ENCODE results near the gene IRAK1. TPM values are rescaled to one million over a fixed set of nuclear protein-coding genes. Genes with fewer than 3 reads are reported as not detected.

Gene IRAK1
- total and polyA plus RNA-seq, 9 of the 15 experiments (the other 6 are each of a cell fraction or from before 2014, with no cell fraction given) = 11.6 to 261 (median 91.6) TPM

- TF ChIP-seq CREB3 (tag; conservative IDR thresholded peaks at IDR 0.05; ENCODE audit: low read depth) = 0 out of 2 replicates have a peak, but pooled peaks have one; percentile 43
- TF ChIP-seq POLR2A (conservative IDR thresholded peaks at IDR 0.05) = peak; percentile 56
- TF ChIP-seq RAD21 (CRISPR knock-in tag; conservative IDR thresholded peaks at IDR 0.05 in 1 of 2, IDR thresholded peaks at IDR 0.05 in 1 of 2) = no peak
- no peak for TF ChIP-seq POU5F1 (IDR thresholded peaks at IDR 0.05; ENCODE audit: borderline replicate concordance, low read depth, low read length, partially characterized antibody)
- TF ChIP-seq CBX1 (IDR thresholded peaks at IDR 0.05; ENCODE audit: low read depth) = no peak
- TF ChIP-seq HDAC1 (IDR thresholded peaks at IDR 0.05) = peak in 1 of 2 experiments; percentile 70; a peak in 2 of 4 replicates
- no peak for TF ChIP-seq DACH1 (IDR thresholded peaks at IDR 0.05; ENCODE audit: partially characterized antibody)
- TF ChIP-seq TOE1 (IDR thresholded peaks at IDR 0.05; ENCODE audit: borderline replicate concordance) = no peak
- TF ChIP-seq TOE1 (CRISPR knock-in tag; IDR thresholded peaks at IDR 0.05; ENCODE audit: borderline replicate concordance, low read depth) = no peak
- no peak for TF ChIP-seq ZFP30 (CRISPR knock-in tag; IDR thresholded peaks at IDR 0.05; ENCODE audit: borderline replicate concordance)
- no peak for TF ChIP-seq ELK3 (CRISPR knock-in tag; IDR thresholded peaks at IDR 0.05)
- TF ChIP-seq ZNF398 (CRISPR knock-in tag; IDR thresholded peaks at IDR 0.05) = no peak
- peak; percentile 35; the same call in 1 of the 2 replicates for TF ChIP-seq NCOR1 (IDR thresholded peaks at IDR 0.05)
- 0 out of 2 replicates have a peak, but pooled peaks have one; percentile 22 for TF ChIP-seq SOX6 (IDR thresholded peaks at IDR 0.05)
- peak; percentile 15 for TF ChIP-seq RBM22 (IDR thresholded peaks at IDR 0.05; ENCODE audit: low read depth, low read length, poor library complexity, severe bottlenecking)
- TF ChIP-seq SIN3A (IDR thresholded peaks at IDR 0.05; ENCODE audit: borderline replicate concordance in 2 of 2, control insufficient read depth in 1 of 2, low read depth in 2 of 2, low read length in 2 of 2) = peak in 1 of 2 experiments; percentile 44; a peak in 1 of 4 replicates
- TF ChIP-seq PPARD (CRISPR knock-in tag; IDR thresholded peaks at IDR 0.05) = no peak
- TF ChIP-seq ARNT (IDR thresholded peaks at IDR 0.05) = no peak
- TF ChIP-seq ZFP36 (IDR thresholded peaks at IDR 0.05; ENCODE audit: low read depth, low read length, partially characterized antibody) = no peak
- TF ChIP-seq ID3 (CRISPR knock-in tag; IDR thresholded peaks at IDR 0.05) = no peak
- TF ChIP-seq ID3 (tag; IDR thresholded peaks at IDR 0.05) = peak; percentile 64
- 0 out of 2 replicates have a peak, but pooled peaks have one; percentile 60 for TF ChIP-seq HIVEP1 (CRISPR knock-in tag; IDR thresholded peaks at IDR 0.05)
- peak; percentile 36 for TF ChIP-seq RBBP5 (IDR thresholded peaks at IDR 0.05; ENCODE audit: borderline replicate concordance, insufficient read depth, low read length, poor library complexity, severe bottlenecking)
Observed at GRCh38 chrX:153970357-153971123, 49.2 kb downstream of the IRAK1 start (continued).
